Head of caudate nucleus (tissue), 42 donors: ENCODE measurements around the gene LHPP.
A peak's percentile ranks its signal among the peaks of the same experiment; 100 is the strongest.
"Not testable (repeated sequence)": the region's sequence is repeated elsewhere in the genome, so short reads cannot be mapped to it uniquely, and the experiment has no call there.

Experiments used
- DNase-seq, 42 donors: peaks; one replicate each; pipeline versions ENCODE4 v3.0.0 to v3.0.0-alpha.2; 2020 to 2021; ENCODE audit warnings: mixed read lengths in 7 of 42
- intact Hi-C: fragments of 100-400 bp; cut with DNase I; formaldehyde crosslinking; loops from one replicate; pipeline ENCODE4 v1.15.0; 2022

LHPP gene

DNA sequence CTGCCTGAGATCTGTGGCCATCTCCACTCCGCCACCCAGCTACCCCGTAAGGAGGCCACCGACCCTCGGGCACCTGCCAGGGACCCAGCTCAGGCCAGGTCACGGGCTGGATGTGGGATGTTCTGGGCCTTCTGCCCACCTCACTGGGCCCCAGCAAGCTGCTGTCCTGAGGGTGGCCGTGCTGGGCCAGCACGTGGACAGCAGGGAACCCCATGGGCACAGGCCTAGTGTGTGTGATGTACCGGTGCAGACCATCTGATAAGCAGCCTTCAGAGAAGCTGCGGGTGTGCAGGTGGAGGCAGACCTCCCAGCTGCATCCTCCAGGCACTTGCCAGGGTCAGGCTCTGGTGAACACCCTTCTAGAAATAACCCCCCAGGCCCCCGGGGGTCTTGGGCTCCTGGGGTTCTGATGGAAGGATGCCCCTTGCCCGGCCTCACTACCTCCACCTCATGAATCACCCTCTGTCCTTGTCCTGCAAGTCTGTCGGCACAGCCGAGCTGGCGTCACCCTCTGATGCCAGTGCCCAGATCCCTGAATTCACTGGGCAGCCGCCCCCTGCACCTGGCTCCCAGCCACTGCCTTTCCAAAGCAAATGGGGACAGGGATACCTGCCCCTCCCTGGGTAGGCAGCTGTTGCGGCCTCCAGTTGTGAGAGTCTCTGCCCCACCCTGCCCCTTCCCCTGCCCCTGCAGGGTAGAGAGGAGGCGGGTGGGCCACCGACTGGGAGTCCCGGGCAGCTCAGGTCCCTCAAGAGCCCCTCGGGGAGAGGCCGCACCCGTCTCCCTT is 142.8 kb downstream of the LHPP start:
- DNase-seq, result peak in 30 of 42 donors; percentile 7 to 84 (median 62)
- intact Hi-C loops, result no loop called here

DNA sequence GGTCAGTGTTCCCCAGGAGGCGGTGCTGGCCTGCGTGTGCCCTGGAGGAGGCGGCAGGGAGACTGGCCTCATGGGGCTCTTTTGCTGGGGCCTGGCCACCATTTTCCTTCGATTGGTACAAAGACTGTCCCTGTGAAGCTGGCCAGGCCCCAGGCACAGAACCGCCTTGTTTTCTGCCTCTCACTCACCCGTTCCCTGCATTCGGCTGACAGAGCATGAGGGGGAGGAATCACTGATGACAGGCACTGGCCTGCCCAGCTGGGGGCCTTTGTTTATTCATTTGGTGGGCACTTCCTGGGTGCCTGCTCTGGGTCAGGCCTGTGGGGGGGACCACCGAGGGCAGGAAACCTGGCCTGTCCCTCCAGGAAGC is 143.4 kb downstream of the LHPP start:
- peak; percentile 70 to 95 (median 88) for DNase-seq
- intact Hi-C loops, result no loop called here

DNA sequence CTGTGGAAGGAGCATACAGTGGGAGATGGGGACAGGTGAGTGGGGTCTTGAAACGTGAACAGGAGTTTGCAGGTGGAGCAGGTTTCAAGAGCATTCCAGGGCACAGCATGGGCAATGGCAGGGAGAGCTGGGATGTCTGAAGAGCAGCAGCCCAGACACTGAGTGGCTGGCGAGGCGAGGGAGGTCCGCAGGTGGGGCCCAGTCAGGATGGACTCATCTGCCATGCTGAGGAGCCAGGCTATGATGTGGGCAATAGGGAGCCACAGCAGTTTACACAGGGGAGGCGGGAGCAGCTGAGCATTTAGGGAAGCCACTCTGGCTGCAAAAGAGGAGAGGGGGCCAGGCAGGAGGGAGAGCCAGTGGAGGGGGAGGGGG is 143.8 kb downstream of the LHPP start:
- intact Hi-C loops, result no loop called here

DNA sequence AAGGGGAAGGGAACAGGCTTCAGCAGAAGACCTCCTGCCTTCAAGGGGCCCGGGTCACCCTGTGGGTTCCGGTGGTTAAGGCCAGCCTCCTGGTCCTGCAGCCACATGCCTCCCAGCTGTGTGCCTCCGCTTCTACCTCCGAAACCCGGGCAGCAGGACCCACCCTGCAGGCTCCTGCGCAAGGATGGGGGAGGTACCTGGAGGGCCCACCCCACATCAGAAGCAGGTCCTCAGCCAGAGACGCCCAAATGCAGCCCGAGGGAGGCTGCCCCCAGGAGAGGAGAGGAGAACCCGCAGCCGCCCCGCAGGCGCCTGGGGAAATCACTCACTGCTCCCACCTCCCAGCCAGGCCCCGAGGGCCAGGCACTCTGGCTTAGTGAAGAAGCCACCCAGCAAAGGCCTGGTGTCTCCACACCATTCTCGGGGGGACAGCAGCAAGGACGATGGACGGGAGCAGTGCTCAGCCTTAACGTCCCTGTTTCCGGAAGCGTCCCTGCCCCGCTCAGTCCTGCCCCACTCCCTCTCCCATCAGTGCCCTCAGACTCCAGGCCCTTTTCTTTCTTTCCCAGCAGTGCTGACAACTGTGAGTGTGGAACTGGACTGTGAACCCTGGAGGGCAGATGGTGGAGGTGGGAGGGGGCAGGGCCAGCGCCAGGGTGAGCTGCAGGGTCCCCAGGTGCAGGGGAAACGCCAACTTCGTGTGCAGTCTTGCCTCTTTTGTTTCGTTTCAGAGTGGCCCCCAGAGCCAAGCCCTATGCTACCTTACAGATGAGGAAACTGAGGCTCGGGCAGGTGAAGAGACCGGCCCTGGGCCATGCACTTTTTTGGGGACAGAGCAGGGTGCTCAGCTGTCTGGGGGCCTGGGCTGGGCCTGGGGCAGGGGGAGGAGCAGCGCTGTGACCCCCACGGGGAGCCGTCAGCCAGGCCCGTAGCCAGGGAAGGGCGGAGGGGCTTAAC is 144.5 kb downstream of the LHPP start:
- intact Hi-C loops, result no loop called here
- DNase-seq, result peak in 4 of 42 donors; percentile 2 to 56 (median 38)

More for the DNA sequence above, 143.8 kb downstream of the LHPP start:
- DNase-seq, result peak in 5 of 42 donors; percentile 5 to 67 (median 43)

DNA sequence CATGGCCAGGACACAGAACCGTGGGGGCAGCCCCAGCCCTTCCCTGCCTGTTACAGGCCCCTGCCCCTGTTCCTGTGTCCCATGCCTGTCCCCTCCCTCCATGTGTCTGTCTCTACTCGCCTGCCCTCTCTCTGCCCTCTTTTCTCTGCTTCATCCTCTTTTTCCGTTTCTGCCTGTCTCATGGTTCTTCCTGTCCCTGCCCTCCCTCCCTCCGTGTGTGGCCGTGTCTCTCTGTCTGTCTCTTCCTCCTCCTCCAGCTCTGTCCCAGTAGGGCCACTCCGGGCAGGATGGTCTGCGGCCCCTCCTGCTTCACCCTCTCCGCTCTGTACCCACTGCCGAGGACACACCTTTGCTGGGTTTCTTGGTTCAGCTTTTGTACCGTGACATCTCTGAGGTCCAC is 145.2 kb downstream of the LHPP start:
- DNase-seq, result peak in 1 of 42 donors; percentile 6
- intact Hi-C loops, result no loop called here

DNA sequence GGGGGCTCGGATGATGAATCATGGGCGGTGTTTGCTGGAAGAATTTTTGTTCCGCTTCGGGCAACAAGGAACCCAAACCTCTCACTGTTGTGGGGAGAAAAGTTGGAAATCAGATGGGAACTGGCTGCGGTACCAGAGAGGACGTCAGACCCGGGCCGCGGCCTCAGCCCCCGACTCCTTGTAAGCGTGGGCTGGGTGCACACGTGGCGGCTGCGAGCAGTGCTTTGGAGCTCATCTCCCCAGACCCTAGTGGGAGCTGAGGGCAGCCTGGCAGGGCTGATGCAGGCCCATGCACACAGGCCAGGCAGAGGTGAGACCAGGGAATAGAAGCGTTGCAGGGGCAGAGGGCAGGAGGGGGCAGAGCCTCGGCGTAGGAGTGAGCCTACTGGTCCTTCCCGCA is 146.1 kb downstream of the LHPP start:
- intact Hi-C loops, result no loop called here

DNA sequence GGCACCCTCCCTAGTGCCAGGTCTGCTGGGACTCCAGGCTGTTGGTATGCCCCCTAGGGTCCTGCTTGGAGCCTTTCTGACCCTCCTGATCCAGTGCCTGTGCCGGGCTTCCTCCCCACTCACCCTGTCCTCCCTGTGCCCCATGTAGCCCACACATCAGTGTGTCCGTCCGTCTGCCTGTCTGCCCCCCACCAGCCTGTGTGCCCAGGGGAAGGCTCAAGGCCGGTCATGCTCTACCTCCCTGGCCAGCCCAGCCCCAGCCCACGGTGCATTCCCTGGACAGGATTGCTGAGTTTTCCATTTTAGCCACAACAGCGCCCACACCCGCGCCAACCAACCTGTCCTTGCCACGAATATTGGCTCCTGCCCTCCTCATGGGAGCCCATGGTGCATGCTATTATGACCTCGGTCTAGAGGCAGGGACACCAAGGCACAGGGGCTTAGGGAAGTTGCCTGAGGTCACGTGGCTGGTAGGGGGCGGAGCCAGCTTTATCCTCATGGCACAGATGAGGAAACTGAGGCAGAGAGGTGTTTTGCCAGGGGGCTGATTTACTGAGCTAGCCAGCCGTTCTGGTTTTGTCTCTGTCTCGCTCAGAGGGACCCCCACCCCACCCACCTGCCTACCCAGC is 146.6 kb downstream of the LHPP start:
- intact Hi-C loops, result no loop called here
- no peak for DNase-seq

More for the DNA sequence above, 146.1 kb downstream of the LHPP start:
- no peak for DNase-seq

DNA sequence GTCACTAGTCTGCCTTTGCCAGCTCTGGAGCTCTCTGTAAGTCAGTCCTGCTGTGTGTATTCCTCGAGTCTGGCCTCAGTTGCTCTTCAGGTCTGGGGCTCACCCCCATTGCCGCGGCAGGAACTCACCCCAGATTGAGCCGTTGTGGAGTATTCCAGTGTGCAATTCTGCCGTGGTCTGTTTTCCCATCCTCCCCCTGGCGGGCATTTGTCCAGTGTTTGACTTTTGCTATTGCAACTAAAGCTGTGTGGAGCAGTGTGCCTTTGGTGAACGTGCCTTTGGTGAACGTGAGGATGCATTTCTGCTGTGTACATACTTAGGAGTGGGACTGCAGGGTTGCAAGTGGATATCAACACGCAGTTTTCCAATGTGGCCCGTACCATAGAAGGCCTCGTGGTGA is 148.1 kb downstream of the LHPP start:
- DNase-seq, result peak in 8 of 42 donors; percentile 37 to 81 (median 62)
- intact Hi-C loops, result no loop called here

DNA sequence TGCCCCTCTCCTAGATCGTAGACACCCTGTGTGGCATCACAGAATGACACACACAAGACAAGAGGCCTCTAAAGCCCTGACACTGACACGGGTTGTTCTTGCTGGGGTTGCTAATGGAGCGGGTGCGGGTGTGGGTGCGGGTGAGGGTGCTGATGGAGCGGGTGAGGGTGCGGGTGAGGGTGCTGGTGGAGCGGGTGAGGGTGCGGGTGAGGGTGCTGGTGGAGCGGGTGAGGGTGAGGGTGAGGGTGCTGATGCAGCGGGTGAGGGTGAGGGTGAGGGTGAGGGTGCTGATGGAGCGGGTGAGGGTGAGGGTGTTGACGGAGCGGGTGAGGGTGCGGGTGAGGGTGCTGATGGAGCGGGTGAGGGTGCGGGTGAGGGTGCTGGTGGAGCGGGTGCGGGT is 148.6 kb downstream of the LHPP start:
- intact Hi-C loops, result not testable (repeated sequence)
- peak in 3 of 42 donors; percentile 16 to 51 (median 38) for DNase-seq

DNA sequence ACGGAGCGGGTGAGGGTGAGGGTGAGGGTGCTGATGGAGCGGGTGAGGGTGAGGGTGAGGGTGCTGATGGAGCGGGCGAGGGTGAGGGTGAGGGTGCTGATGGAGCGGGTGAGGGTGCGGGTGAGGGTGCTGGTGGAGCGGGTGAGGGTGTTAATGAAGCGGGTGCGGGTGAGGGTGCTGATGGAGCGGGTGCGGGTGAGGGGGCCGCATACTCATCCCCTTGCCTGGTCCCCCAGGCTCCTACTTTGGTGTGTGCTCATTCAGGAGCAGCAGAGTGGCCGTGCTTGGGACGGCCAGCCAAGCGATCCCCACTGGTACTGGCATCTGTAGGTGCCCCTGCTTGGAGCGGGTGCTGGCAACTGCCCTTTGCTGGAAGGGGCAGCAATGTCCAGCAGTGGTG is 149.2 kb downstream of the LHPP start:
- intact Hi-C loops, result not testable (repeated sequence)

DNA sequence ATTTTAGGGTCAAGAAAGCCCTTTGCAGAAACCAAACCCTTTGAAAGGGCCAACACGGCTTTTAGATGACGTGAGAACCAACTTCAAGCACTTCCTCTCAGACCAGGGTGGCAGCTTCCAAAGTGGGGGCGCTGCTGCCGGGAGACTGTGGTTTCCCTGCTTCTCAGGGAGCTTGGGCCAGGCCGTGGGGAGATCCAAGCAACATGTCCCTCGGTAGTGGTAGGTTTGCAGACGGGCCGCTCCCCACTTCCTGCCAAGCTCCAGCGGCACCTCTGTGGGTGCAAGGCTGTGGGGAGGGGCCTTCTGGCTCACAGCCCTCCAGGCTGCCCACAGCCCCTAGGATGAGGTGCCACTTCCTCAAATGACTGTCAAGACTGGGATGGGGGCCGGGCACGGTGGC is 150.1 kb downstream of the LHPP start:
- intact Hi-C loops, result no loop called here
- DNase-seq, result peak in 2 of 42 donors; percentile 13 to 35

More for the DNA sequence above, 149.2 kb downstream of the LHPP start:
- not testable (repeated sequence) for DNase-seq

DNA sequence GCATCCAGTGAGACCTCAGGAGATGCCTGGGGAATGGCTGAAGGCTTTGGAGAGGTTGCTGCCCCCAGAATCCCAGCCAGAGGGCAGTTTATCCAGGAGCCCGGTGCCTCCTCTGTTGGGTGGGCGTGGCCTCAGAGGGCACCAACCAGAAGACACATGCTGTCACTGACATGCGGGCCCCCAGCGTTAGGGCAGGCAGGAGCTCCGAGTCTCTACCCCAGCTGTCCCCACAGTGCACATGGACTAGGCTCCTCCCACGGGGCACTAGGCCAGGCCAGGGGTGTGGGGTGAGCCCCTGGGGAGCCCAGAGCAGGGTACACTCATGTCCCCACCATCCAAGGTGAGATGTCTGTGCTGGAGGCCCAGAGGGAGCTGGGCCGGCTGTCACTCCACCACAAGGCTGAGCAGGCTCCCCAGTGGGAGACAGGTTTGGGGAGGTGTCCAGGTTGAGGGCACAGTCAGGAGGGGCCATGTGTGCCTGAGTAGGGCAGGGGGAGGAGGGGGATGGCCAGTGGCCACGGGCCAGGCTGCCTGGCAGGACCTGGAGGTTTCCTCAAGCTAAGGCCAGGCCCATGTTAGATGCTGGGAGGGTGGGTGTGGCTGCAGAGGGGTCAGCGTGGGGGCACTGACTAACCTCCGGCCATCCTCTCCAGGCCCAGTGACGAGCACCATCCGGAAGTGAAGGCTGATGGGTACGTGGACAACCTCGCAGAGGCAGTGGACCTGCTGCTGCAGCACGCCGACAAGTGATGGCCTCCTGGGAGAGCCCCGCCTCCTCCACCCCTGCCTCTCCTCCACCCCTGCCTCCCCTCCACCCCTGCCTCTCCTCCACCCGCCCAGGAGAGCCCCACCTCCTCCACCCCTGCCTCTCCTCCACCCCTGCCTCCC is 151.2 kb downstream of the LHPP start:
- intact Hi-C loops, result no loop called here
- DNase-seq, result peak in 5 of 42 donors; percentile 32 to 67 (median 56)

DNA sequence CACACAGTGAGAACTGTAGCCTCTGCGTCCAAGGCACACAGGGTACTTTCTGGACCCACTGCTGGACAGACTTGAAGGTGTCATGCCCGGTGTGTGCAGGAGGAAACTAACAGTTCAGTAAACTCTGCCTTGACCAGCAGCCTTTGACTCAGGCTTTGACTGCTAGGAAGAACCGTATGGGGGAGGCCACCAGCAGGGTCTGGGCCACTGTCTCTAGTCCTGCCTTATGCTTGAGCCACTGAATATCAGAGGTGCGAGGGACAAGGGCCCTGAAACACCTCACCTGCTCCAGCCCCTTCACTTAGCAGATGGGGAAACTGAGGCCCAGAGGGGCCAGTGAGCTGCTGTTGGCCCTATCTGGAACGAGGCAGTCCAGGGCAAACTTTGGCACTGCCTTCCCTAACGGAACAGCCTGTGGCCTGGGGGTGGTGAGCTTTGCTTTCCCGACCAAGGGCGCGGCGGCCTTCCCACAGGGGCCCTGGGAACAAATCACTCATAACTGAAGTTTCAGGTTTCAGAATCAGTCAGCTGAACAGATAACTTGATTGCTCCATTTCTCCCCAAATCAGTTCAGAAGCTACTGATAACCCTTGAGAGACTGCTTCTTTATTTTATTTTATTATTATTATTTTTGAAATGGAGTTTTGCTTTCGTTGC is 152.5 kb downstream of the LHPP start:
- intact Hi-C loops, result no loop called here
- no peak for DNase-seq

DNA sequence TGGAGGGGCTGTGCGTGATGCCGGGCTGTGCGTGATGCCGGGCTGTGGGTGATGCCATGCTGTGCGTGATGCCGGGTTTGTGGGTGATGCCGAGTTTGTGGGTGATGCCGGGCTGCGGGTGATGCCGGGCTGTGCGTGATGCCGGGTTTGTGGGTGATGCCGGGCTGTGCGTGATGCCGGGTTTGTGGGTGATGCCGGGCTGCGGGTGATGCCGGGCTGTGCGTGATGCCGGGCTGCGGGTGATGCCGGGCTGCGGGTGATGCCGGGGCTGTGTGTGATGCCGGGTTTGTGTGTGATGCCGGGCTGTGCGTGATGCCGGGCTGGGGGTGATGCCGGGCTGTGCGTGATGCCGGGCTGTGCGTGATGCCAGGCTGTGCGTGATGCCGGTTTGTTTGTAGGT is 153.6 kb downstream of the LHPP start:
- intact Hi-C loops, result no loop called here
- peak in 1 of 42 donors; percentile 13 for DNase-seq

DNA sequence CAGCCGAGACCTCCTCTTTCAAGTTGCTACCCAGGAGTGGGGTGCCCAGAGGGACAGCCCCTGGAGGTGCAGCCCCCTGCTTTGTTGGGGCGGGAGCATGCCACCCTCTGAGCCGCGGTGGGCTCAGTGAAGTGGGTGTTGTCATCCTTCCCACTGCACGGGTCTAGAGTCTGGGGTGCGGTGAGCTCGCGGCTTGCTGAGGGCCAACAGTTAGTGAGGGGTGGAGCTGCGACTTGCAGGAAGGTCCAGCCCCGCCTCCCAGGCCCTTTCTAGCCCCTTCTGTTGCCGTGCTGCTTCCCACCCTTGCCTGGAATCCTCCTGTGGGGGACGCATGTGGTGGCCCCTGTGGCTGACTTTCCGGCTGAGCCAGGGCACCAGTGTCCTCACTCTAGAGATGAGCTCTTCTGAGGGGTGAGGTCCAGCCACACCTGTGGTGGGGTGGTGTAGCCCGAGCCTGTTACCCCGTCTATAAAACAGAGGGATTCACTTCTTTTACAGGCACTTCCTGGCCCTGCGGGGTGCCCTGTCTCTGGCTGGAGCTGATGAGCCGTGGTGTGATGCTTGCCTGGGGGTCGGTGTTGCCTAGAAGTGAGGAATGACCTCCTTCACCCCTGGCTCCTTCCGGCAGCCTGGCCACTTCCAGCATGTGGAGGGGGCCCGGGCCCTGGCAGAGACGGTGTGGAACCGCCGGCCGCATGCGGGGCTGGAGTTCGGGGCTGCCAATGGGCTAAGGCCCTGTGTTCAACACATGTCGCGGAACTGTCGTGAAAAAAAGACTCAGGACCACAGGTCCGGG is 154.6 kb downstream of the LHPP start:
- peak in 1 of 42 donors; percentile 44 for DNase-seq
- intact Hi-C loops, result no loop called here

DNA sequence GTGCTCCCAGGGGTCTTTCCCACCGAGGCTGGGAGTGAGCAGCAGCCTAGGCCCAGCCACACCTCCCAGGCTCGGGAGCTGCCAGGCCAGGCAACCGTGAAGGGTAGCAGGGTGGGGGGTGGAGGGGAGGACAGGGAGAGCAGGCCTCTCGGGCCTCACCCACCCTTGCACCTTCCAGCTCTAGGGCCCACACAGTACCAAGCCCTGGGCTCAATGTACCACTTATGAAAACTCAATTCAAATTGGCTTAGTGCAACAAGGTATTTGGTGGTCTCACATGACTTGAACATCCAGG is 155.2 kb downstream of the LHPP start:
- DNase-seq, result no peak
- intact Hi-C loops, result no loop called here

DNA sequence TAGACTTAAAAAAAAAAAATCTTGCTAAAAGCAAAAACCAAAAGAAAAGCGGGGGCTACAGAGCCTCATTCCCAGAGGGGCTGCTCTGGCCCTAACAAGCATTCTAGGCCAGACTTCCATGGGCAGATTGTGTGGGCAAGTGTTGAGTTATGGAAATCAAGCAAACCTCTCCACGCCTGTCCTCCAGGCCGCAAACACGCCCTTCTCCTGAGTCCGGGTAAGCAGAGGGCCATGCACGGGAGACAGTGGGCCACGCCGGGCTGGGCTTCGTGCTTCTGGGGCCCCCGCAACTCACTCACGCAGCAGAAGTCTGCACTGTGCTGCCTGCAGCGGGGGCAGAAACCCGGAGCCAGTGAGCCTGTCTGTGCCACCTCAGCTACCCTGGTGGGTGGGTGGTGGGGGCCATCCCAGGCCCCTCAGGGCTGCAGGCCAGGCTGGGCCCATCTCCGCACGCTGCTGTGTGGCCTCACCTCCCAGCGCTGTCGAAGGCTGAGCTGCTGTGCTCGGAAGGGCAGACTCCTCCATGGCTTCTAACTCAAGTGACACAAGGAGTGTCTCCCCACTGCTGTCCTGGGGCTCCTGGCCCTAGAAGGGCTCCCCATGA is 156.9 kb downstream of the LHPP start:
- intact Hi-C loops, result no loop called here
- no peak for DNase-seq
